HG03095 (cell line): Measurements from ENCODE around the gene NBPF1.
"Not testable (repeated sequence)": the region's sequence is repeated elsewhere in the genome, so short reads cannot be mapped to it uniquely, and the experiment has no call there.

Experiments used
- ATAC-seq: cut with Tn5 transposase; IDR thresholded peaks from one replicate; pipeline ENCODE4 v1.9.1; 2021; ENCODE audit warnings: moderate library complexity; ENCODE audit not compliant: unreplicated experiment

The NBPF1 gene

GRCh38 chr1:16642025-16642966 lies 28.9 kb upstream of the NBPF1 start:
- ATAC-seq, result not testable (repeated sequence)

GRCh38 chr1:16641159-16641975 lies 28.0 kb upstream of the NBPF1 start:
- ATAC-seq, result not testable (repeated sequence)

- not testable (repeated sequence) for ATAC-seq
Observed at GRCh38 chr1:16639091-16640031, 26.0 kb upstream of the NBPF1 start.

GRCh38 chr1:16637941-16638778 lies 24.8 kb upstream of the NBPF1 start:
- not testable (repeated sequence) for ATAC-seq

- not testable (repeated sequence) for ATAC-seq
Observed at GRCh38 chr1:16636551-16637195, 23.3 kb upstream of the NBPF1 start.

GRCh38 chr1:16635959-16636358 lies 22.6 kb upstream of the NBPF1 start:
- not testable (repeated sequence) for ATAC-seq

GRCh38 chr1:16633540-16634282 lies 20.3 kb upstream of the NBPF1 start:
- not testable (repeated sequence) for ATAC-seq

- ATAC-seq, result not testable (repeated sequence)
Observed at GRCh38 chr1:16632044-16632850, 18.9 kb upstream of the NBPF1 start.

- no peak for ATAC-seq
Observed at GRCh38 chr1:16631248-16632043, 18.1 kb upstream of the NBPF1 start.

GRCh38 chr1:16630661-16631247 lies 17.4 kb upstream of the NBPF1 start:
- ATAC-seq, result no peak

- not testable (repeated sequence) for ATAC-seq
Observed at GRCh38 chr1:16629916-16630530, 16.7 kb upstream of the NBPF1 start.

GRCh38 chr1:16628361-16629111 lies 15.2 kb upstream of the NBPF1 start:
- no peak for ATAC-seq

GRCh38 chr1:16626409-16626983 lies 13.1 kb upstream of the NBPF1 start:
- ATAC-seq, result not testable (repeated sequence)

GRCh38 chr1:16625497-16626408 lies 12.4 kb upstream of the NBPF1 start:
- ATAC-seq, result no peak
